ENCODE results near the gene CBX2. TPM values are rescaled to one million over a fixed set of nuclear protein-coding genes. Genes with fewer than 3 reads are reported as not detected.

Gene CBX2
- total RNA-seq, 1 donor: under 0.01 TPM

DNA sequence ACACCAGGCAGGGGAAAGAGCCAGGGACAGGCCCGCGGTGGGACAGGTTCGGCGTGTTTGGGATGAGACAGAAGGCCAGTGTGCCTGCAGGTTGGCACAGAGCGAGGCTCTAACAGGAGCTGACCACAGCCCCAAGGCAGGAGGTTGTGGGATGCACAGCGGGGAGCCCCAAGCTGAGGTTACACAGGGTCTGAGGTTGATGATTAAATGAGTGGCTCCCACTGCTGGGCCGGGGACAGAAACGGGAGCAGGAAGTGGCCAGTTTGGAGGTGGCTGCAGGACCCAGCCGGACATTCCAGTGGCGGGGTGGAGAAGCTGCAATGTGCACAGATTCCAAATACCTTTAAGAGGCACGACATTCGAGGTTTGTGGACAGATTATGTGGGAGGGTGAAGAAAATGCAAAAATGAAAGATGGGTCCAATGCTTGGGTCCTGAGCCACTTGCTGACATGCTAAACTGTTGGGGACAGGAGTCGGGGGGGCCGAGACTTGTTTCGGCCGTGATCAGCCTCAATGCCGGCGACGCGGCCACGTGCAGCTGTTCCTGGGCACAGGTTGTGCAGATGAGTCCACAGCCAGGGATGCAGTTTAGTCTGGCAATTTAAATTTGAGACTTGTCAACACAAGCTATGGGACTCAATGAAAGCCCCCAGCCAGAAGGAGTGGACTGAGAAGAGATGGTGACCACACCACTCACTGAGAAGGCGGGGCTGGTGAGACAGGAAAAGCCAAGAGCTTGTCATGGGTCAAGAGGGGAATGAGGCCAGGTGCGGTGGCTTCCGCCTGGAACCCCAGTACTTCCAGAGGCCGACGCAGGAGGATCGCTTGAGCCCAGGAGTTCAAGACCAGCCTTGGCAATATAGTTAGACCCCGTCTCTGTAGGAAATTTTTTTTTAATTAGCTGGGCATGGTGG is 38.5 kb upstream of the CBX2 start:
- no peak overlapping the region for H3K4me3 ChIP-seq (ENCODE audit: low read length)
- H3K4me1 ChIP-seq (ENCODE audit: insufficient read depth, low read length): peaks cover 7% of the 10 kb centered on the region
- H3K9me3 ChIP-seq (ENCODE audit: low read depth, low read length): no peaks in the 10 kb centered on the region
- peaks cover 9% of the 10 kb centered on the region for H3K27me3 ChIP-seq (ENCODE audit: insufficient read depth, low read length)

DNA sequence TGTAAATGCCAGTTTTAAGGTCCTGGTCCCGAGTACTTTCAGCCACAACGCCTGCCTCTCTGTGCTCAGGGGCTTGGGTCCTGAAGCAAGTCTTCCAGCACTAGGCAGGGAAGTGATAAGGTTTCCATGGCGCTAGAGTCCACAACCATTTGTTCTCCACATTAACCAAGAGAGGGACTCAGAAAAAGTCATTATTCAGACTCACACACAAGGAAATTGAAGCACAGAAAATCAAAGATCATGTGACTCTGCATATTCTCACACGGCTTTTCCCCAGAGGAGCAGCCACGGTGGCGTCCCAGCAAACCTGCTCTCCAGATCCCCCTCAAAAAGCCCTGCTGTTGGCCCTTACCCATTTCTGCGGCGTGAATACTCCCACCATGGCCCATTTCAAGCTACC is 37.5 kb upstream of the CBX2 start:
- H3K4me1 ChIP-seq (ENCODE audit: insufficient read depth, low read length): peaks cover 7% of the 10 kb centered on the region
- H3K4me3 ChIP-seq (ENCODE audit: low read length): no peak overlapping the region
- H3K27me3 ChIP-seq (ENCODE audit: insufficient read depth, low read length): peaks cover 9% of the 10 kb centered on the region
- no peaks in the 10 kb centered on the region for H3K9me3 ChIP-seq (ENCODE audit: low read depth, low read length)

DNA sequence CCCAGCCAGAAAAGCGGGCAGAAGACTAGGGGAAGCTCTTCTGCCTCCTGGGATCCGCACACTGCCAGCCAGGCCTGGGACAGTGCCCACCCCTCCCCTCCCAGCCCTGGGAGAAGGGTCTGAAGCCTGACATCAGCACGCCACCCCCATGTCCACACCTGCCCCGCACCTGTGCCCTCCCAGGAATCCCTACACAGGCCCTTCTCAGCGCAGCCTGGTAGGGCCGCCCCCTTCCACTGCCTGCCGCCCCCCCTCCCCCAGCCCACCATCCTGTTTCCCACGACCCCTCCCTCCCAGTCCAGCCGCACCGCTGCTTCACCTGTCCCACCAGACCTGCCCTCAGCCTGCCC is 36.6 kb upstream of the CBX2 start:
- H3K4me3 ChIP-seq (ENCODE audit: low read length): no peak overlapping the region
- H3K27me3 ChIP-seq (ENCODE audit: insufficient read depth, low read length): peaks cover 11% of the 10 kb centered on the region
- peaks cover 11% of the 10 kb centered on the region for H3K4me1 ChIP-seq (ENCODE audit: insufficient read depth, low read length)
- H3K9me3 ChIP-seq (ENCODE audit: low read depth, low read length): no peaks in the 10 kb centered on the region

DNA sequence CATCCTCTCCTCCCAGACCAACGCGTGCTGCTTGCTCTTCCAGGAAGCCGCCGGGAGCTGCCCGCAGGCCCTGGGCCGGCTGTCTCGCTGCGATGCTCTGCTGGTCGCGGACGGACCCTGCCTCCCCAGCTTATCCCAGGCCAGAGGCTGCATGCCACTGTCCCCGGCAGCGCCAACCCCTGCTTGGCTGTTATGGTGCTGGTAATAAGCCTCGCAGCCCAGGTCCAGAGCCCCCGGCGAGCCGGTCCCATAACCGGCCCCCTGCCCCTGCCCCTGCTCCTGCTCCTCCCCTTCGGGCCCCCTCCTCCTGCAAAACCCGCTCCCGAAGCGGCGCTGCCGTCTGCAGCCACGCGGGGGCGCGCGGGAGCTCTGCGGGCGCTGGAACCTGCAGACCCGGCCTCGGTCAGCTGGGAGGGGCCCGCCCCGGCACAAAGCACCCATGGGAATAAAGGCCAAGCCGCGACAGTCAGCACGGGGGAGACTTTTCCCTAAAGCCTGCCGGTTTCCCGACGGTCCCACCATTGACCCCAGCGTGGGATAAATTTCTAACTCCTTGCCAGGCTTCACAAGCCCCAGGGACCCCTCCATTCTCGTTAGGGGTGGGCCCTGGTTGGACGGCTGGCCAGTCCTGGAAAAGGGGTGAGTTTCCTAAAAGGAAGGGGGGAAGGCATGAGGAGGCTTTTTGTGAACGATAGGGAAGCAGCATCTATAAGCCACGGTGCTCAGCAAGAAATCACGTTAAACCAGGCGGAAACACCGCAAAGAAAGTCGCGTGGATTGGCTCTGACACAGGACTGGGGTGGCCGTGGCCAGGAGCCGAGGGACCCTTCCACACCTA is 36.0 kb upstream of the CBX2 start:
- H3K4me1 ChIP-seq (ENCODE audit: insufficient read depth, low read length): peaks cover 11% of the 10 kb centered on the region
- peaks cover 17% of the 10 kb centered on the region for H3K27me3 ChIP-seq (ENCODE audit: insufficient read depth, low read length)
- no peaks in the 10 kb centered on the region for H3K9me3 ChIP-seq (ENCODE audit: low read depth, low read length)
- H3K4me3 ChIP-seq (ENCODE audit: low read length): no peak overlapping the region

DNA sequence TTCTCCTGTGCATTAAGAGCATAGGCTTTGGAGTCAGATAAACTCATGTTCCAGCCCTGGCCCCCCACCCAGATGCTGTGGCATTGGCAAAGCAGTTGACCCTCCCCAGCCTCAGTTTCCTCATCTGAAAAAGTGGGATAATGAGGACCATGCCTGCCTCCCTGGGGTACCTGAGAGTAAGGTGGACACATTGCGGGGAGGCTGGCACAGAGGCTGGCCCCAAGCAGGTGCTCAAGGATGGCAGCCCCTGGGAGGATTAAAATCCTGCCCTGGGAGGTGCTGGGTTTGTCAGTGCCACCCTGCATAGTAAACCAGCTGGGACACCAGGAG is 35.4 kb upstream of the CBX2 start:
- H3K27me3 ChIP-seq (ENCODE audit: insufficient read depth, low read length): peaks cover 23% of the 10 kb centered on the region
- no peak overlapping the region for H3K4me3 ChIP-seq (ENCODE audit: low read length)
- no peaks in the 10 kb centered on the region for H3K9me3 ChIP-seq (ENCODE audit: low read depth, low read length)
- H3K4me1 ChIP-seq (ENCODE audit: insufficient read depth, low read length): peaks cover 11% of the 10 kb centered on the region

DNA sequence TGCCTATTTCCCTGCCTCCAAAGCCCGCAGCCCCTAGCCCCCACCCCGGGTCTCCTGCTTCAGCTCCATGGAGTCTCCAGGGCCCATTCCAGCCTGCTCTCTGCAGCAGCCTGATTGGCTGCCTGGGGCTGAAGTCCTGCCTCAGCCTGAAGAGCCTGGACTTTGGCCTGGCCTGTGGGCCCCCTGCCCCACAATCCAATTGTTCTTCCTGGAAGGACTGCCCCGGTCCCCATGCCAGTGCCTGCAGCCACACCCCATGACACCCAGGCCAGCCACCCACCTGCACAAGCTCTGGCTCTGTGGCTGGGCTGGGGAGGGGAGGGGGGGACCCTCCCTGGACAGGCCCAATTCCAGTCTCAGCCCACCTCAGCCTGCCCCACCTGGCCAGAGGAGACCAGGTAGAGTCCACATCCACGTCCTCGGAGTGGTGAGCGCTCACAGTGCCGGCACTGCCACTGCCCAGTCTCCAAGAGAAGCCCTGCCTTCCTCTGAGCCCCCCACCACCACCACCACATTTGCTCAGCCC is 34.9 kb upstream of the CBX2 start:
- no peaks in the 10 kb centered on the region for H3K9me3 ChIP-seq (ENCODE audit: low read depth, low read length)
- H3K4me3 ChIP-seq (ENCODE audit: low read length): no peak overlapping the region
- peaks cover 11% of the 10 kb centered on the region for H3K4me1 ChIP-seq (ENCODE audit: insufficient read depth, low read length)
- peaks cover 27% of the 10 kb centered on the region for H3K27me3 ChIP-seq (ENCODE audit: insufficient read depth, low read length)

DNA sequence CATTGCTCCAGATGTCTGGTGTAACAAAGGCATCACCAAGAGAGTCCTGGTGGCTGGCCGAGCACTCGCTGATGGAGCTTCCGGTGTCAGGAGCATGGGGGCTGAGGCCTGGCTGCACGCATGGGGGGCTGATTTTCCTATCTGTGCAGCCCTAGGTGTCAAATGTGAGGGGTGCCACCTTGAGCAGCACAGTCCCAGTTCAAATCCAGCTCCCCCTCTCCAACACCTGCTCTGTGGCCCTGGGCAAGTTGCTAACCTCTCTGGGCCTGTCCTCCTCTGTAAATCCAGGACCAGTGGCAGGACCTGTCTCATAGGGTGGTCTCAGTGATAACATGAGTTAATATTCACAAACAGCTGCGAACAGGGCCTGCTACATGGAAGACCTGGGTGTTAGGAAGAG is 34.3 kb upstream of the CBX2 start:
- Histone ChIP-seq H3K9me3 (ENCODE audit: low read depth, low read length) (no peaks in the 10 kb centered on the region), H3K27me3 (ENCODE audit: insufficient read depth, low read length) (peaks cover 30% of the 10 kb centered on the region), H3K4me1 (ENCODE audit: insufficient read depth, low read length) (peaks cover 11% of the 10 kb centered on the region), H3K4me3 (ENCODE audit: low read length) (no peak overlapping the region)

DNA sequence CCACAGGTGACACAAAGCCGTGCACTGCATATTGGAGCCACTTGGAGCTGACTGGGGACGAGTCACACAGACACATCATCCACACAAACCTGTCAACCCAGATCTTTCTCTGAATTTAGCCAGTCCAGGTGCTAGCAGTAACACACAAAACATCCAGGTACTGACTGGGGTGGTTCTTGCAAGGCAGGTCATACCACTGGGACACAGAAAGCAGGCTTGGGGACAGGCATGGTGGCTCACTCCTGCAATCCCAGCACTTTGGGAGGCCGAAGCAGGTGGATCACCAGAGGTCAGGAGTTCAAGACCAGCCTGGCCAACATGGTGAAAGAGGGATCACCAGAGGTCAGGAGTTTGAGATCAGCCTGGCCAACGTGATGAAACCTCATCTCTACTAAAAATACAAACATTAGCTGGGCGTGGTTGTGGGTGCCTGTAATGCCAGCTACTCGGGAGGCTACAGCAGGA is 32.3 kb upstream of the CBX2 start:
- Histone ChIP-seq H3K4me3 (ENCODE audit: low read length) (no peak overlapping the region), H3K4me1 (ENCODE audit: insufficient read depth, low read length) (peaks cover 11% of the 10 kb centered on the region), H3K27me3 (ENCODE audit: insufficient read depth, low read length) (peaks cover 46% of the 10 kb centered on the region), H3K9me3 (ENCODE audit: low read depth, low read length) (no peaks in the 10 kb centered on the region)

DNA sequence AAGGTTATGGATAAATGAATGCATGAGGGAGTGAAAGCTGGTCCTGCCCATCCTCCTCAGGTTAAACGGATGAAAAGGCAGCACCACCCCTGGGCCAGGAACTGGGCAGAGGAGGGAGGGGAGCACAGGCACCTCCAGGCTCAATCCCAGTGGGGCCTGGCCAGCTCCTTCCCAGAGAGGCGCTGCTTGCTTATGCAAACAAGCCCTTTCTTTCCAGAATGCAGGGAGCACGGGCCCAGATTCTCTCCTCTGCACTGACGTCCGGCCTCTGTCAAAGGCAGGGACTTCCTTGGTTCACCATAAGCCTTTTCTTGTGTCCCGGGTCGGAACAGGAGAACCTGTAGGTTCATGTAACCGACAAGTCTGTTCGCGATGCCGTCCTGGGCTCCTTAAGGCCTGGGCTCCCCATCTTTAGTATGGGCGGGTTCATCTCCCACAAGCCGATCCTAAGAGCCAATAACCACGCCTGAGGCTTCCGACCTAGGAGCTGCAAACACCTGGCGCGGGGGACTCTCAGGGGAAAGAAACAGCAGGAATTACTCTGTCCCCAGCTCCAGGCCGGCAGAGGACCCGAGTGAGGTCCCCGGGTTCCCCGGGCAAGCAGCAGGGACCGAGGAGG is 30.9 kb upstream of the CBX2 start:
- peaks cover 7% of the 10 kb centered on the region for H3K4me1 ChIP-seq (ENCODE audit: insufficient read depth, low read length)
- peaks cover 53% of the 10 kb centered on the region for H3K27me3 ChIP-seq (ENCODE audit: insufficient read depth, low read length)

DNA sequence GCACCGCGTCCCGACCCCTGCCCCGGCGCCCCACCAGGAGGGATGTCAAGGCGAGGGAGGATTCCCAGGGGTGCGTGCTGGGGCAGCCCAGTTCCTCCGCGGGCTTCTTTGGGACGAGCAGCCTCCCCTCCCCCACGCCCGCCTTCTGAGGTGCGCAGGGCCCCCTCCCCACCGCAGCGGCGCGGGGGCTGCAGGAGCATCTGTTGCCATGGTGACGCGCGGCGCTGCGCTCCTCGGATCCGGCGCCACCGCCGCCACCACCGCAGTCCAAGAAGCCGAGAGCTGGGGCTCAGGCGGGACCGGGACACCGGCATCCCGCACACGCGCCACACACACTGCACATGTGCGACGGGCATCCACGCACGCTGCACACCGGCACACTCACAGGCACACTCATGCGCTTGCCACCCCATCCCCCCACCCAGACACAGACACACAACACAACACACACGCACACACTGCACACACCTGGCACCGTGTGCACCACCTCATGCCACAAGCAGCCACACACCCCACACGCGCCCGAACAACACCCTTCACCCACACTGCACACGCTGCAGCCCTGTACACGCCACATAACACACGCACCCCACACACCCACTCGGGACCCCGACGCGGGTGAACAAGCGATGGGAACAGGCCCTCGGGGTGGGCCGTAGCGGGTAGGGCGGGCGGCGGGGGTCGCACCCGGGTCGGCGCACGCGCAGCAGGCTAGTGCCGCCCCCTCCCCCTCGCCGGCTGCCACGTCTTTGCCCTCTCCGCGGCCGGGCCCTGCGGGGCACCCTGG is 30.2 kb upstream of the CBX2 start:
- H3K9me3 ChIP-seq (ENCODE audit: low read depth, low read length): no peaks in the 10 kb centered on the region
- H3K4me1 ChIP-seq (ENCODE audit: insufficient read depth, low read length): peaks cover 5% of the 10 kb centered on the region
- H3K27me3 ChIP-seq (ENCODE audit: insufficient read depth, low read length): peaks cover 56% of the 10 kb centered on the region
- H3K4me3 ChIP-seq (ENCODE audit: low read length): no peak overlapping the region

More for the DNA sequence above, 30.9 kb upstream of the CBX2 start:
- no peak overlapping the region for H3K4me3 ChIP-seq (ENCODE audit: low read length)
- no peaks in the 10 kb centered on the region for H3K9me3 ChIP-seq (ENCODE audit: low read depth, low read length)

DNA sequence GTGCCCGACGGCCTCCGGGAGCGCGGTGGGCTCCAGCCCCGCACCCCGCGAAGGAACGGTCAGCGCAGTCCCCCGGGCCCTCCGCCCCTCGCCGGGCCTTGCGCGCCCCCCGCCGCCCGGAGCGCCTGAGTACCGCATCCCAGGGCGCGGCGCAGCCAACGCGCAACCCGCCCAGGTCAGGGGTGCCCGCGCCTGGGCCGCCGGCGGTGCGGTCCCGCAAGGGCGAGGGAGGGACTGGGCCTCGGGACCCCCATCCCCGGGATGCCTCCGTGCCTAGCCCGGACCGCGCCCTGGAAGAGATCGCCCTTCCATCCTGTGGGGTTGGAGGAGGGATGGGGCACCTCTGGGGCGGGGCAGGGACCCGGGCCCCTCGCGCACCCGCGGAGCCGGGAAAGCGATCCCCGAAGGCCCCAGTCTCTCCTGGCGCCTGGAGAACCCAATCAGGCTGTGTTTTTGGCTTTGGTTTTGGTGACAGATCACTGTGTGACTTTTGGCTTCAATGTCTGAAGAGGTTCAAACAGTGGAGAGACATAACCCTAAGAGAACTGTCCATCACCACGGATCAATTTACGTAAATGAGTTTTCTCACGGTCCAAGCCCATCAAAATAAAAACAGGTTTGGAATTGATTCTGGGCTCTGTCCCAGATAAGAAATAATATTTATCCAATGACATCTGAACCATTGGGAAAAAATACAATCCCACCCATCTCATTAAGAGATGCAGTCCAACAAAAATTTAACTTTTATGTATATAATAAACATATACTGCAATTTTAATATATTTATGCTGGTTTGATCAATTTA is 29.5 kb upstream of the CBX2 start:
- Histone ChIP-seq H3K4me3 (ENCODE audit: low read length) (no peak overlapping the region), H3K4me1 (ENCODE audit: insufficient read depth, low read length) (peaks cover 5% of the 10 kb centered on the region), H3K9me3 (ENCODE audit: low read depth, low read length) (no peaks in the 10 kb centered on the region), H3K27me3 (ENCODE audit: insufficient read depth, low read length) (peaks cover 58% of the 10 kb centered on the region)

DNA sequence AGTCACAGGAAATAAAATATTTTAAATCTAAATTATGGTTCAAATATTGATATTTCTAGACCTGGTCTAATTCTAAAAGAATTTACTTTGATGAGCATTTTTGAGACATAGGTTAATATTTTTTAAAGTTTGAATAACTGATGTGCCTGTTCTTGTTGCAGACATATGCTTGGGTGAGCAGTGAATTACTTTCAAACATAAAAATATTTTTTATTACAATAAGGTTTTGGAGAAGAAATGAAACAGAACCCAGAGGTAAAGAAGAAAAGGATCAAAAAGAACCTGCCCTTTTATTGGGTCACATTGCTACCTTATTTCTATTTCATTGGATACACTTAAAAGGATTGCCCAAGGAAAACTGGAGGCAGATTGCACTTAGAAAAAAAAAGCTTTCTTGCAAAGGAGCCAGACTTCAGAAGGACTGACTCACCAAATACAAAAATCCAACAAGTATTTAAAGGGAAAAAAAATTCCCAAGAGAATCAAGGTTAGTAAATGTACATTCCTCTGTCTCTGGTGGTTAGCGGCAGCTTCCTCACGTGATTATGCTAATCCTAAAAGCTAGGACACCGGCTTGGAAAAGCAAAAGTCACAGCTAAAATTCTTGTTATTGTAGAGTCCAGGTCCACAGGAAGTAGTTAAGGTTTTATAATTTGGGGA is 28.7 kb upstream of the CBX2 start:
- no peaks in the 10 kb centered on the region for H3K9me3 ChIP-seq (ENCODE audit: low read depth, low read length)
- H3K27me3 ChIP-seq (ENCODE audit: insufficient read depth, low read length): peaks cover 59% of the 10 kb centered on the region
- H3K4me3 ChIP-seq (ENCODE audit: low read length): no peak overlapping the region
- peaks cover 5% of the 10 kb centered on the region for H3K4me1 ChIP-seq (ENCODE audit: insufficient read depth, low read length)

DNA sequence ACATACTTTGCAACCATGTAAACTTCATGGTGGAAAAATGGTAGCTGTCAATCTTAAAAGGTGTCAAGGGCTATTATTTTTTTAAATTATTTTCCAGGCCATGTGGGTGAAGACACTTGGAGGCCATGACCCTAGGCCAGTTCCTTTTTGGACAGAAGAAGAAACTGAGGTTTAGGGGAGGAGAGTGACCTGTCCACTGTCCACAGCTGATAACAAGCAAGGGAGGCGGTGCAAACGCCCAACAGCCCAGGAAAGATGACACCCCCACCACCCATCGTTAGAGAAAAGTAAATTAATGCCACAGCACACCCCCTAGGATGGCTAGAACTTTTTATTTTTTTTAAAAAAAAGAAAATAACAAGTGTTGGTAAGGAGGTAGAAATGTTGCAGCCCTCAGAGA is 28.0 kb upstream of the CBX2 start:
- H3K9me3 ChIP-seq (ENCODE audit: low read depth, low read length): no peaks in the 10 kb centered on the region
- peaks cover 5% of the 10 kb centered on the region for H3K4me1 ChIP-seq (ENCODE audit: insufficient read depth, low read length)
- peaks cover 59% of the 10 kb centered on the region for H3K27me3 ChIP-seq (ENCODE audit: insufficient read depth, low read length)
- H3K4me3 ChIP-seq (ENCODE audit: low read length): no peak overlapping the region

Measured in mononuclear cell (primary cell).